Panc1 (cell line): ENCODE data around the gene AZGP1. TPM values are rescaled to one million over a fixed set of nuclear protein-coding genes. Genes with fewer than 3 reads are reported as not detected.
"Not testable (repeated sequence)": the region's sequence is repeated elsewhere in the genome, so short reads cannot be mapped to it uniquely, and the experiment has no call there.

Experiments used
- ATAC-seq: fragments of 200-7000 bp; cut with Tn5 transposase; 2 replicates; pipeline ENCODE4 v1.9.1; 2020; ENCODE audit warnings: mild to moderate bottlenecking, moderate library complexity
- BruUV-seq: library from RNA; stranded (reverse); fragments of 400-500 nt; replicated peaks from 2 replicates; lab custom pipeline; 2021; lab: Mats Ljungman, UMichigan
- CTCF ChIA-PET: fragments of 300-600 bp; sonication (Branson Sonifier 250); formaldehyde crosslinking; loops from one replicate; lab custom pipeline; 2022; ENCODE audit warnings: antibody characterized with exemption; lab: Charles Lee
- POLR2A ChIA-PET: fragments of 300-600 bp; sonication (Branson Sonifier 250); formaldehyde crosslinking; loops from one replicate; lab custom pipeline; 2022; ENCODE audit warnings: antibody characterized with exemption; lab: Charles Lee
- DNase-seq: peaks from one replicate; pipeline ENCODE4 v3.0.0-alpha.2; 2010; ENCODE audit warnings: low read depth, low spot score
- H3K27ac ChIP-seq: 2 replicates; pipeline ENCODE4 v1.5.1; 2011; ENCODE audit warnings: mild to moderate bottlenecking, low read length, inconsistent platforms
- H3K27me3 ChIP-seq: fragments of 200-500 bp; sonication (Bioruptor generic); 2 replicates; pipeline ENCODE4 v1.6.0; 2014; ENCODE audit warnings: low read length, inconsistent platforms; ENCODE audit not compliant: control insufficient read depth, insufficient read depth
- H3K36me3 ChIP-seq: fragments of 200-500 bp; sonication (Bioruptor generic); 2 replicates; pipeline ENCODE4 v1.5.1; 2014; ENCODE audit warnings: inconsistent platforms, mild to moderate bottlenecking, low read length, moderate library complexity; ENCODE audit not compliant: control insufficient read depth, insufficient read depth
- H3K4me1 ChIP-seq: 2 replicates; pipeline ENCODE4 v1.5.1; 2011; ENCODE audit warnings: inconsistent platforms, mild to moderate bottlenecking, low read length, moderate library complexity; ENCODE audit not compliant: control insufficient read depth, insufficient read depth
- H3K4me3 ChIP-seq, 2 experiments: 2 replicates each; pipeline ENCODE4 v1.5.1; 2011 to 2012; ENCODE audit warnings: low read depth in 2 of 2, low read length in 2 of 2, mild to moderate bottlenecking in 2 of 2, inconsistent platforms in 1 of 2, moderate library complexity in 1 of 2
- H3K9me3 ChIP-seq: fragments of 200-500 bp; sonication (Bioruptor generic); 2 replicates; pipeline ENCODE4 v1.5.1; 2014; ENCODE audit warnings: low read depth, mild to moderate bottlenecking, inconsistent platforms, low read length, moderate library complexity; ENCODE audit not compliant: control insufficient read depth, insufficient read depth
- POLR2AphosphoS5 ChIP-seq: IDR thresholded peaks from 2 replicates; pipeline ENCODE4 v1.6.1; 2012; ENCODE audit warnings: mild to moderate bottlenecking, low read depth, low read length, moderate library complexity
- SIN3A ChIP-seq: IDR thresholded peaks from 2 replicates; pipeline ENCODE4 v1.6.1; 2012; ENCODE audit warnings: low read depth, mild to moderate bottlenecking, low read length, moderate library complexity, borderline replicate concordance; ENCODE audit not compliant: insufficient read depth
- TCF7L2 ChIP-seq: IDR thresholded peaks from 2 replicates; pipeline ENCODE4 v1.6.1; 2011; ENCODE audit warnings: mild to moderate bottlenecking, low read depth, low read length, inconsistent platforms
- in situ Hi-C: cut with HindIII; loops from 2 replicates; pipeline ENCODE4 v1.10.0; 2016; ENCODE audit warnings: low sequenced_read_pairs, low pct_unique_long_range_greater_than_20kb
- intact Hi-C: fragments of 100-400 bp; cut with micrococcal nuclease; formaldehyde crosslinking; loops from one replicate; pipeline ENCODE4 v1.10.0; 2022; ENCODE audit not compliant: unreplicated experiment
- total RNA-seq: library from RNA; stranded (reverse); gene quantifications from one replicate; pipeline ENCODE4 v1.2.1, GENCODE V29; 2021; ENCODE audit not compliant: unreplicated experiment
- TF ChIP-seq, protein P1 (sequence below): fragments of 450-650 bp; IDR thresholded peaks from 2 replicates; pipeline ENCODE4 v1.5.1; 2017; ENCODE audit warnings: mild to moderate bottlenecking
- TF ChIP-seq, protein P2 (sequence below), 2 experiments: IDR thresholded peaks; 2 replicates each; pipeline ENCODE4 v1.6.1; 2011 to 2012; ENCODE audit warnings: low read depth in 2 of 2, control low read depth in 1 of 2, low read length in 1 of 2, mild to moderate bottlenecking in 1 of 2, moderate library complexity in 1 of 2; ENCODE audit not compliant: insufficient read depth in 1 of 2

AZGP1 gene
- total RNA-seq, 1 experiment from 2014 or later = 0.49 TPM

DNA sequence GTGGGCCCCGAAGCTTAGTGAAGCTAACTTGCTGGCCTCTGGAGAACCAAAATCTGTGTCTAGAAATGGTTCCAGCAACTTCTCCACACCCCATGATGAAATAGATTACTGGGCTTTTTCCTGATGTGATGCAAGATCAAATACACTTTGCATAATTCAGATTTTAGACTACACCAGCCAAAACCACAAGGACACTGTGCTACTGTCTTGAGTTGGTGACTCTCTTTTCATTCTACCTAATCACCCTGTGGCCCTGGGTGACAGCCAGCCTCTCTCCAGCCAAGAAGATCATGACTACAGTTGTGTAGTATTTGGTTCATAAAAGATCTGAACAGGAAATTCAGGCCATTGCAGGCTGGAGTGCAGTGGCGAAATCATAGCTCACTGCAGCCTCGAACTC lies 22.2 kb downstream of the AZGP1 start:
- no peak for ATAC-seq
- Histone ChIP-seq H3K9me3 (no peaks in the 10 kb centered on the region), H3K27ac (no peak overlapping the region), H3K36me3 (no peaks in the 10 kb centered on the region), H3K4me1 (no peaks in the 10 kb centered on the region), H3K4me3 (no peak overlapping the region), H3K27me3 (peaks cover 5% of the 10 kb centered on the region; the same call in 1 of the 2 replicates)
- no TSS peak for BruUV-seq
- no peak for DNase-seq
- in situ Hi-C loops = no loop called here
- POLR2A ChIA-PET = no interaction called here
- intact Hi-C loops = no loop called here
- CTCF ChIA-PET = no interaction called here
- TF ChIP-seq, protein P1, sequence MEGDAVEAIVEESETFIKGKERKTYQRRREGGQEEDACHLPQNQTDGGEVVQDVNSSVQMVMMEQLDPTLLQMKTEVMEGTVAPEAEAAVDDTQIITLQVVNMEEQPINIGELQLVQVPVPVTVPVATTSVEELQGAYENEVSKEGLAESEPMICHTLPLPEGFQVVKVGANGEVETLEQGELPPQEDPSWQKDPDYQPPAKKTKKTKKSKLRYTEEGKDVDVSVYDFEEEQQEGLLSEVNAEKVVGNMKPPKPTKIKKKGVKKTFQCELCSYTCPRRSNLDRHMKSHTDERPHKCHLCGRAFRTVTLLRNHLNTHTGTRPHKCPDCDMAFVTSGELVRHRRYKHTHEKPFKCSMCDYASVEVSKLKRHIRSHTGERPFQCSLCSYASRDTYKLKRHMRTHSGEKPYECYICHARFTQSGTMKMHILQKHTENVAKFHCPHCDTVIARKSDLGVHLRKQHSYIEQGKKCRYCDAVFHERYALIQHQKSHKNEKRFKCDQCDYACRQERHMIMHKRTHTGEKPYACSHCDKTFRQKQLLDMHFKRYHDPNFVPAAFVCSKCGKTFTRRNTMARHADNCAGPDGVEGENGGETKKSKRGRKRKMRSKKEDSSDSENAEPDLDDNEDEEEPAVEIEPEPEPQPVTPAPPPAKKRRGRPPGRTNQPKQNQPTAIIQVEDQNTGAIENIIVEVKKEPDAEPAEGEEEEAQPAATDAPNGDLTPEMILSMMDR = no peak
- TF ChIP-seq SIN3A (no peak), TCF7L2 (no peak), POLR2AphosphoS5 (no peak)
- TF ChIP-seq, protein P2, sequence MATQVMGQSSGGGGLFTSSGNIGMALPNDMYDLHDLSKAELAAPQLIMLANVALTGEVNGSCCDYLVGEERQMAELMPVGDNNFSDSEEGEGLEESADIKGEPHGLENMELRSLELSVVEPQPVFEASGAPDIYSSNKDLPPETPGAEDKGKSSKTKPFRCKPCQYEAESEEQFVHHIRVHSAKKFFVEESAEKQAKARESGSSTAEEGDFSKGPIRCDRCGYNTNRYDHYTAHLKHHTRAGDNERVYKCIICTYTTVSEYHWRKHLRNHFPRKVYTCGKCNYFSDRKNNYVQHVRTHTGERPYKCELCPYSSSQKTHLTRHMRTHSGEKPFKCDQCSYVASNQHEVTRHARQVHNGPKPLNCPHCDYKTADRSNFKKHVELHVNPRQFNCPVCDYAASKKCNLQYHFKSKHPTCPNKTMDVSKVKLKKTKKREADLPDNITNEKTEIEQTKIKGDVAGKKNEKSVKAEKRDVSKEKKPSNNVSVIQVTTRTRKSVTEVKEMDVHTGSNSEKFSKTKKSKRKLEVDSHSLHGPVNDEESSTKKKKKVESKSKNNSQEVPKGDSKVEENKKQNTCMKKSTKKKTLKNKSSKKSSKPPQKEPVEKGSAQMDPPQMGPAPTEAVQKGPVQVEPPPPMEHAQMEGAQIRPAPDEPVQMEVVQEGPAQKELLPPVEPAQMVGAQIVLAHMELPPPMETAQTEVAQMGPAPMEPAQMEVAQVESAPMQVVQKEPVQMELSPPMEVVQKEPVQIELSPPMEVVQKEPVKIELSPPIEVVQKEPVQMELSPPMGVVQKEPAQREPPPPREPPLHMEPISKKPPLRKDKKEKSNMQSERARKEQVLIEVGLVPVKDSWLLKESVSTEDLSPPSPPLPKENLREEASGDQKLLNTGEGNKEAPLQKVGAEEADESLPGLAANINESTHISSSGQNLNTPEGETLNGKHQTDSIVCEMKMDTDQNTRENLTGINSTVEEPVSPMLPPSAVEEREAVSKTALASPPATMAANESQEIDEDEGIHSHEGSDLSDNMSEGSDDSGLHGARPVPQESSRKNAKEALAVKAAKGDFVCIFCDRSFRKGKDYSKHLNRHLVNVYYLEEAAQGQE (IDR thresholded peaks at IDR 0.05; ENCODE audit: insufficient read depth in 1 of 2, low read depth in 2 of 2, low read length in 1 of 2) = no peak

DNA sequence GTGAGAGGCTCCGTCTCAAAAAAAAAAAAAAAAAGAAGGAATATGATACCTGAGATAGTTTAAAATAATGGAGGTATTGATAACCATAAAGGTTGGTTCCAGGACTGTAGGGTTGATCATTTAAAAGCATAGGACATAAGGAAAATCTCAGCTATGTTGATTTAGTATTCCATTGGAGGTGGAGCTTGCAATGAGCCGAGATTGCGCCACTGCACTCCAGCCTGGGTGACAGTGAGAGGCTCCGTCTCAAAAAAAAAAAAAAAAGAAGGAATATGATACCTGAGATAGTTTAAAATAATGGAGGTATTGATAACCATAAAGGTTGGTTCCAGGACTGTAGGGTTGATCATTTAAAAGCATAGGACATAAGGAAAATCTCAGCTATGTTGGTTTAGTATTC lies 23.2 kb downstream of the AZGP1 start:
- H3K9me3 ChIP-seq, H3K36me3 ChIP-seq, H3K27me3 ChIP-seq, ATAC-seq, H3K4me3 ChIP-seq, CTCF ChIA-PET, H3K4me1 ChIP-seq, DNase-seq, intact Hi-C loops, H3K27ac ChIP-seq, in situ Hi-C loops, BruUV-seq: not testable (repeated sequence)
- POLR2A ChIA-PET = interaction anchor here (0.6 kb wide), 1 partner anchor 75 kb away, joined by 14 read pairs; no protein-coding TSS in a partner anchor

DNA sequence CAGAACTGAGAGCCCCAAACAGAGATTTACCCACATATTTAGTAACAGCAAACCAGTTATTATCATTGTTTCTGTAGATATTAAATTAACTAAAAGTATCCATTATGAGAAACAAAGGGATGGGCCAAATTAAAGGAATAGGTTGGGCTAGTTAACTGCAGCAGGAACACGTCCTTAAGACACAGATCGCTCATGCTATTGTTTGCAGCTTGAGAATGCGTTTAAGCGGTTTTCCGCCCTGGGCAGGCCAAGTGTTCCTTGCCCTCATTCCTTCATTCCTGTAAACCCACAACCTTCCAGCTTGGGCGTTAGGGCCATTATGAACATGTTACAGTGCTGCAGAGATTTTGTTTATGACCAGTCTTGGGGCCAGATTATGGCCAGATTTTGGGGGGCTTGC lies 25.0 kb downstream of the AZGP1 start:
- in situ Hi-C loops, H3K36me3 ChIP-seq, intact Hi-C loops, H3K4me1 ChIP-seq, ATAC-seq, H3K4me3 ChIP-seq, BruUV-seq, H3K27me3 ChIP-seq, H3K9me3 ChIP-seq, H3K27ac ChIP-seq, CTCF ChIA-PET, DNase-seq: not testable (repeated sequence)
- POLR2A ChIA-PET = interaction anchor here (0.6 kb wide), 1 partner anchor 1978 kb away, joined by 6 read pairs; no protein-coding TSS in a partner anchor
